Uterus (tissue), 4 donors: Measurements from ENCODE around the gene CFAP74. TPM values are rescaled to one million over a fixed set of nuclear protein-coding genes. Genes with fewer than 3 reads are reported as not detected.

Experiments used
- DNase-seq, 2 donors: peaks; one replicate each; pipeline ENCODE4 v3.0.0-alpha.2; 2019 to 2020
- H3K27ac ChIP-seq, 2 donors: fragments of 200-600 bp; sonication (generic); 1 replicate in 1 of 2; 2 replicates in 1 of 2; pipeline ENCODE4 v1.5.1; 2016 to 2018
- H3K27me3 ChIP-seq, 2 donors: fragments of 200-600 bp; sonication (generic); one replicate each; pipeline ENCODE4 v1.5.1; 2018 to 2019; ENCODE audit warnings: control low read depth in 1 of 2
- H3K36me3 ChIP-seq, 2 donors: fragments of 200-600 bp; sonication (generic); one replicate each; pipeline ENCODE4 v1.5.1; 2019; ENCODE audit warnings: control low read depth in 1 of 2
- H3K4me1 ChIP-seq, 2 donors: fragments of 200-600 bp; sonication (generic); one replicate each; pipeline ENCODE4 v1.5.1; 2018 to 2019; ENCODE audit warnings: control low read depth in 1 of 2
- H3K4me3 ChIP-seq, 2 donors: fragments of 200-600 bp; sonication (generic); 1 replicate in 1 of 2; 2 replicates in 1 of 2; pipeline ENCODE4 v1.5.1; 2018 to 2019; ENCODE audit warnings: mild to moderate bottlenecking in 1 of 2
- H3K9me3 ChIP-seq, 2 donors: fragments of 200-600 bp; sonication (generic); one replicate each; pipeline ENCODE4 v1.5.1; 2019; ENCODE audit warnings: control low read depth in 1 of 2
- POLR2A ChIP-seq, 2 donors: fragments of 450-650 bp; IDR thresholded peaks; one replicate each; pipeline ENCODE4 v1.6.1; 2016; ENCODE audit warnings: antibody characterized with exemption in 2 of 2, mild to moderate bottlenecking in 1 of 2, moderate library complexity in 1 of 2
- intact Hi-C: fragments of 100-400 bp; cut with DNase I; formaldehyde crosslinking; loops from one replicate; pipeline ENCODE4 v1.15.1; 2023; ENCODE audit warnings: low total_unique reads
- total RNA-seq, 4 donors: library from RNA; depleted of rRNA in 3 of 4; stranded (reverse); fragments of >200 nt in 3 of 4; gene quantifications; one replicate each; pipeline versions ENCODE4 v1.1.0 to v1.2.4, GENCODE V29; 2014 to 2023
- TF ChIP-seq, protein P1 (sequence below), 4 experiments: fragments of 200-600 bp in 2 of 4; fragments of 450-650 bp in 2 of 4; sonication (generic) in 2 of 4; IDR thresholded peaks; one replicate each; pipeline ENCODE4 v1.5.1; 2016 to 2019; ENCODE audit warnings: antibody characterized with exemption in 4 of 4, mild to moderate bottlenecking in 2 of 4, moderate library complexity in 1 of 4
- donor health status: DM: yes; HTN: yes; CAD: no.

CFAP74 gene
- total RNA-seq, 4 donors from 2014 or later = 0.64 to 1.0 TPM; not detected in 2

GRCh38 chr1:1910033-1910465, 93.5 kb downstream of the CFAP74 start:
- no peak for TF ChIP-seq POLR2A (IDR thresholded peaks at IDR 0.05)
- TF ChIP-seq, protein P1, sequence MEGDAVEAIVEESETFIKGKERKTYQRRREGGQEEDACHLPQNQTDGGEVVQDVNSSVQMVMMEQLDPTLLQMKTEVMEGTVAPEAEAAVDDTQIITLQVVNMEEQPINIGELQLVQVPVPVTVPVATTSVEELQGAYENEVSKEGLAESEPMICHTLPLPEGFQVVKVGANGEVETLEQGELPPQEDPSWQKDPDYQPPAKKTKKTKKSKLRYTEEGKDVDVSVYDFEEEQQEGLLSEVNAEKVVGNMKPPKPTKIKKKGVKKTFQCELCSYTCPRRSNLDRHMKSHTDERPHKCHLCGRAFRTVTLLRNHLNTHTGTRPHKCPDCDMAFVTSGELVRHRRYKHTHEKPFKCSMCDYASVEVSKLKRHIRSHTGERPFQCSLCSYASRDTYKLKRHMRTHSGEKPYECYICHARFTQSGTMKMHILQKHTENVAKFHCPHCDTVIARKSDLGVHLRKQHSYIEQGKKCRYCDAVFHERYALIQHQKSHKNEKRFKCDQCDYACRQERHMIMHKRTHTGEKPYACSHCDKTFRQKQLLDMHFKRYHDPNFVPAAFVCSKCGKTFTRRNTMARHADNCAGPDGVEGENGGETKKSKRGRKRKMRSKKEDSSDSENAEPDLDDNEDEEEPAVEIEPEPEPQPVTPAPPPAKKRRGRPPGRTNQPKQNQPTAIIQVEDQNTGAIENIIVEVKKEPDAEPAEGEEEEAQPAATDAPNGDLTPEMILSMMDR (IDR thresholded peaks at IDR 0.05) = no peak
- no peaks in the 10 kb centered on the region for H3K9me3 ChIP-seq
- H3K27me3 ChIP-seq = no peaks in the 10 kb centered on the region
- peak overlapping the region; percentile 57 to 82 for H3K27ac ChIP-seq
- peaks cover 0 to 9% of the 10 kb centered on the region in 2 donors for H3K4me1 ChIP-seq
- DNase-seq = no peak
- intact Hi-C loops = no loop called here
- H3K4me3 ChIP-seq = no peak overlapping the region
- H3K36me3 ChIP-seq = no peaks in the 10 kb centered on the region

DNA sequence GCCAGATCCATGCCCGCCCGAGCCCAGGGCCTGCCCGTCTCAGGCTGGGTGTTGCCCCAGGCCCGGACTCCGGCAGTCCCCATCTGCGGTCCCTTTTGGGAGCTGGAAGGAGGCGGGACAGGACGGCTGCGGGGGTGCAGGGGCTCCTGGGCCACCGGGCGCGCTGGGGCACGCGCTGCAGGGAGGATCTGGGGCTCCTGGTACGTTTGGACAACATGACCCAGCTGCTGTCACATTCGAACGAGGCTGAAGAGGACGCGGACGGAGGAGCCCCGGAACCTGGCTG, 95.1 kb downstream of the CFAP74 start:
- intact Hi-C loops = no loop called here

DNA sequence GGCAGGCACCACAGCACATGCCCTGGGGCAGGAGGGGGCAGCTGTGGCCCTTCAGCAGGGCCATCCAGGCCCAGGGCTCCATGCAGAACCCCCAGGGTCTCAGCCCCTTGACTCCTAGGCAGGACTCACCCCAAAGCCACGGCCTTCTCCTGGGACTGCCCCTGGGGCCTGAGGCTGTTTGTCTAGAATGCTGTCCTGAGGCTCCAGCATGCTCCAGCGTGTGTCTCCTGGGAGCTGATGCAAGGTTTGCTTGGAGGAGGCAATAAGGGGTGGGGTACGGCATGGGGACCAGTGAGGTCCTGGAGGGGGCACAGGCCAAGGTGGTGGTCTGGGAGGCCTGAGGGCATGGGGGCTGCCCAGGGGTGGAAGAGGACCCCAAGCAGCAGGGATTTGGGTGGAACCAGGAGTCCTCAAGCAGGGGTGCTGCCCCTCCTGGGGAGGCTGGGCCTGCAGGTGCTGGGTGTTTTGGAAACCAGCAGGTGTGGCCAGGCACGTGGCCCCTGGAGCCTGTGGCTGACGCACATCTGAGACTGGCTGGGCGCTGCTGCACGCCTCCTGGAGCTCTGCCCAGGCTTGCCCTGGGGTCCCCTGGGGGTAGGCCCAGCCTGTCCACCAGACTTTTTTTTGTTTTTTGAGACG, 96.4 kb downstream of the CFAP74 start:
- no peak overlapping the region for H3K27ac ChIP-seq
- intact Hi-C loops = no loop called here
- TF ChIP-seq, protein P1 (IDR thresholded peaks at IDR 0.05) = no peak
- TF ChIP-seq POLR2A (IDR thresholded peaks at IDR 0.05) = no peak
- H3K4me1 ChIP-seq = peaks cover 0 to 9% of the 10 kb centered on the region in 2 donors
- no peaks in the 10 kb centered on the region for H3K36me3 ChIP-seq
- DNase-seq = no peak
- no peak overlapping the region for H3K4me3 ChIP-seq
- no peaks in the 10 kb centered on the region for H3K27me3 ChIP-seq
- no peaks in the 10 kb centered on the region for H3K9me3 ChIP-seq

More for the DNA sequence above, 95.1 kb downstream of the CFAP74 start:
- H3K27me3 ChIP-seq = no peaks in the 10 kb centered on the region
- peak overlapping the region; percentile 44 to 84 for H3K4me3 ChIP-seq
- TF ChIP-seq POLR2A (IDR thresholded peaks at IDR 0.05) = no peak
- TF ChIP-seq, protein P1 (IDR thresholded peaks at IDR 0.05) = no peak
- DNase-seq = no peak
- H3K4me1 ChIP-seq = peaks cover 0 to 9% of the 10 kb centered on the region in 2 donors
- H3K27ac ChIP-seq = peak overlapping the region; percentile 89 to 93
- no peaks in the 10 kb centered on the region for H3K9me3 ChIP-seq
- no peaks in the 10 kb centered on the region for H3K36me3 ChIP-seq

DNA sequence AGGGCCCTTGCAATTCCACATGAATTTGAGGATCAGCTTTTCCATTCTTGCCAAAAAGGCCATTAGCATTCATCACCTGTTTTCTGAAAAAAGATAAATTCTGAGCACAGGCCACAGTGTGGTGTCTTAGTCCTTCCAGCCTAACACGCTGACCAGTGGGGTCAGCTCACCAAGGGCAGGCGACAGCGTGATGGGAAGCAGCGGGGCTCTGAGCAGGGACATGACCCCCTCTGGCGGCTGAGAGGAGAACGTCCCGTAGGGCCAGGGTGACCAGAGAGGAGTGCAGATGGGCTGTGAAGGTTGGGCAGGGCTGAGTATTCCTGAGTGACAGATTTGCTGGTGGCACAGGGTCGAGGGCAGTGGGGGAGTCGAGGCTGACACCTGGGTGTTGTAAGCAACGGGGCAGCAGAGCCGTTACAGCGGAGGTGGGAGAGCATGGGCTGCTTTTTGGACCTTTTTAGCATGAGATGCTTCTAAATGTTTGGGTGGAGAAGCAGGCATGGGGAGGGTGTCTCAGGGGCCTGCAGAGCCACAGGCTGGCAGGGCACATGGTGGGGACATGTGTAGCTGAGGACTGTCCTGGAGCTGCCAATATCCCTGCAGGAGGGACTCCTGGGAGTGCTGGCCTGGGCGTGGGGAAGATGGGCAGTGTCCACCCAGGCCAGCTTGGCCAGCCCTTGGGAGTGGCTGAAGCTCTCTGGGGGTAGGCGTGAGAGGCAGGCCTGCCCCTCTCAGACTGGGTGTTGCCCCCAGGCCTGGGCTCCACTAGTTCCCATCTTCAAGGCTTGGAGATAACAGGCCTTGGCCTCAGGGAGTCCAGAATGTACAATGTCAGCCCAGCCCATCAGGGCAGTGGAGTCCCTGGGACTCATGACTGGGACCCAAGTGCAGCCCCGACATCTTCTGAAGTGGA, 97.1 kb downstream of the CFAP74 start:
- peak; percentile 80 to 82 for DNase-seq
- peaks cover 0 to 9% of the 10 kb centered on the region in 2 donors for H3K4me1 ChIP-seq
- H3K9me3 ChIP-seq = no peaks in the 10 kb centered on the region
- peak overlapping the region in 1 of 2 donors; percentile 19 for H3K27ac ChIP-seq
- no peak for TF ChIP-seq POLR2A (IDR thresholded peaks at IDR 0.05)
- TF ChIP-seq, protein P1 (IDR thresholded peaks at IDR 0.05) = peak; percentile 79 to 95 (median 90)
- H3K36me3 ChIP-seq = no peaks in the 10 kb centered on the region
- H3K4me3 ChIP-seq = no peak overlapping the region
- no peaks in the 10 kb centered on the region for H3K27me3 ChIP-seq
- intact Hi-C loops = no loop called here

GRCh38 chr1:1903224-1903623, 100.4 kb downstream of the CFAP74 start:
- intact Hi-C loops = no loop called here
- Histone ChIP-seq H3K4me3 (no peak overlapping the region), H3K9me3 (no peaks in the 10 kb centered on the region), H3K36me3 (no peaks in the 10 kb centered on the region), H3K4me1 (peaks cover 0 to 6% of the 10 kb centered on the region in 2 donors), H3K27me3 (no peaks in the 10 kb centered on the region), H3K27ac (no peak overlapping the region)
- DNase-seq = no peak
- TF ChIP-seq, protein P1 (IDR thresholded peaks at IDR 0.05) = no peak
- TF ChIP-seq POLR2A (IDR thresholded peaks at IDR 0.05) = no peak
